Raji (cell line): ENCODE results near the gene KRTAP3-2.
"Not testable (repeated sequence)": the region's sequence is repeated elsewhere in the genome, so short reads cannot be mapped to it uniquely, and the experiment has no call there.

Source experiments
- POLR2A ChIP-seq: IDR thresholded peaks from 2 replicates; pipeline ENCODE4 v1.6.1; 2011; ENCODE audit warnings: low read depth, low read length, control low read depth; ENCODE audit not compliant: insufficient read depth

The KRTAP3-2 gene

DNA sequence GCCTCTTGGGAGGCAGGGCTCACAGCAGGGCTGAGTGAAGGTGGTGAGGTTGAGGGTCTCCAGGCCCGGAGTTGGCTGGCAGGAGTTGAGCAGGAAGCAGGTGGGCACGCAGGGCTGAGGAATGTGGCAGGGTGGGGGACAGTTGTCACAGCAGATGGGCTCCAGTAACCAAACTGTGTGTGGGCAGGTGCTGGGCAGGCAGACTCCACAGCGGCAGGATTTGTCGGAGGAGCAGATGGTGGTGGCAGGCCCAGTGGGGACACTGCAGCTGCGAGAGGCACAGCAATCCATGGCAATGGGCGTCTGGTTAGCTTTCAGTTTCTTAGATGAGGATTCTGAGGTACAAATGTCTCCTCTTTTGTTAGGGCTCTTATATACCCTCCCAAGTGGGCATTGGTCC is at the start of gene KRTAP3-2:
Gene KRTAP3-2, minus strand, starts transcription at position 344 of the 400 bp plus-strand sequence. Its CDS starts 53 bp downstream, at position 291.
- not testable (repeated sequence) for TF ChIP-seq POLR2A

- TF ChIP-seq POLR2A: no peak
Measured at GRCh38 chr17:41049110-41049509, 49.4 kb upstream of the KRTAP3-2 start.

GRCh38 chr17:41048441-41048840 is 48.7 kb upstream of the KRTAP3-2 start:
- TF ChIP-seq POLR2A: no peak

- TF ChIP-seq POLR2A: not testable (repeated sequence)
Measured at GRCh38 chr17:41046735-41047465, 47.2 kb upstream of the KRTAP3-2 start, which contains the start of gene KRTAP2-1. Gene KRTAP2-1, minus strand, starts transcription at chr17:41047316. Its CDS starts 49 bp downstream, at chr17:41047267.

GRCh38 chr17:41042953-41043352 is 43.2 kb upstream of the KRTAP3-2 start:
- no peak for TF ChIP-seq POLR2A

DNA sequence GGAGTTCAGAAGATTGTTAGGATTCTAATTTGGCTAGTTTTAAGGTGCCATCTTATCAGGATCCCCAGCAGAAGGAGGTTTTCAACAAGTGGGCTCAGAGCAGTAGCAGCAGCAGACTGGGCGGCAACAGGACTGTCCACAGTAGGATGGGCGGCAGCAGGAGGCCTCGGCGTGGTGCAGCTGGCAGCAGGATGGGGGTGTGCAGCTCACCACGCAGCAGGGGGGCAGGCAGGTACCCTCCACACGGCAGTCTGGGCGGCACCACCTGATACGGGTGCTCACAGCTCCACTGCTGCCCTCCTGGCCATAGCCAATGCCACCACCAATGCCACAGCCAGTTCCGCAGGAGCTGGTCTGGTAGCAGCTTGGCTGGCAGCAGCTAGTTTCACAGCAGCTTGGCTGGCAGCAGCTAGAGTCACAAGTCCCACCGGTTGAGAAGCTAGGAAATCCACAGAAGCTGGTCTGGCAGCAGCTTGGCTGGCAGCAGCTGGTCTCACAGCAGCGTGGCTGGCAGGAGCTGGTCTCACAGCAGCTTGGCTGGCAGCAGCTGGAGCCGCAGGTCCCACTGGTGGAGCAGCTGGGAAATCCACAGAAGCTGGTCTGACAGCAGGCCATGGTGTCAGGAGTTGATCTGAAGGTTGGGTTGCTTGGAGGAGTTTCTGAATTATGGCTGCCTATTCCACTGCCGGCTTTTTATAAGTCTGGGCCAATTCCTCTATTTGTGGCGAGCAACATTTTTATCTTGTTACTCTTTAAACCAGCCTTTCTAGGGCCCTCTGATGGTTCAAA is 41.3 kb upstream of the KRTAP3-2 start, which contains the start of gene KRTAP1-1:
Gene KRTAP1-1, minus strand, starts transcription at position 668 of the 789 bp plus-strand sequence. Its CDS starts 53 bp downstream, at position 615.
- TF ChIP-seq POLR2A: not testable (repeated sequence)

- TF ChIP-seq POLR2A: no peak
Measured at GRCh38 chr17:41037853-41038350, 38.2 kb upstream of the KRTAP3-2 start.

DNA sequence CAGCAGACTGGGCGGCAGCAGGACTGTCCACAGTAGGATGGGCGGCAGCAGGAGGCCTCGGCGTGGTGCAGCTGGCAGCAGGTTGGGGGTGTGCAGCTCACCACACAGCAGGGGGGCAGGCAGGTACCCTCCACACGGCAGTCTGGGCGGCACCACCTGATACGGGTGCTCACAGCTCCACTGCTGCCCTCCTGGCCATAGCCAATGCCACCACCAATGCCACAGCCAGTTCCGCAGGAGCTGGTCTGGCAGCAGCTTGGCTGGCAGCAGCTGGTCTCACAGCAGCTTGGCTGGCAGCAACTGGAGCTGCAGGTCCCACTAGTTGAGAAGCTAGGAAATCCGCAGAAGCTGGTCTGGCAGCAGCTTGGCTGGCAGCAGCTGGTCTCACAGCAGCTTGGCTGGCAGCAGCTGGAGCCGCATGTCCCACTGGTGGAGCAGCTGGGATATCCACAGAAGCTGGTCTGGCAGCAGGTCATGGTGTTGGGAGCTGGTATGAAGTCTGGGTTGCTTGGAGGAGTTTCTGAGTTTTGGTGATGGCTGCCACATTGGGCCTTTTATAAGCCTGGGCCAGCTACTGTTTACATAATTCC is 34.7 kb upstream of the KRTAP3-2 start, which contains the start of gene KRTAP1-3:
Gene KRTAP1-3, minus strand, starts transcription at position 529 of the 590 bp plus-strand sequence. Its CDS starts 53 bp downstream, at position 476.
- not testable (repeated sequence) for TF ChIP-seq POLR2A

DNA sequence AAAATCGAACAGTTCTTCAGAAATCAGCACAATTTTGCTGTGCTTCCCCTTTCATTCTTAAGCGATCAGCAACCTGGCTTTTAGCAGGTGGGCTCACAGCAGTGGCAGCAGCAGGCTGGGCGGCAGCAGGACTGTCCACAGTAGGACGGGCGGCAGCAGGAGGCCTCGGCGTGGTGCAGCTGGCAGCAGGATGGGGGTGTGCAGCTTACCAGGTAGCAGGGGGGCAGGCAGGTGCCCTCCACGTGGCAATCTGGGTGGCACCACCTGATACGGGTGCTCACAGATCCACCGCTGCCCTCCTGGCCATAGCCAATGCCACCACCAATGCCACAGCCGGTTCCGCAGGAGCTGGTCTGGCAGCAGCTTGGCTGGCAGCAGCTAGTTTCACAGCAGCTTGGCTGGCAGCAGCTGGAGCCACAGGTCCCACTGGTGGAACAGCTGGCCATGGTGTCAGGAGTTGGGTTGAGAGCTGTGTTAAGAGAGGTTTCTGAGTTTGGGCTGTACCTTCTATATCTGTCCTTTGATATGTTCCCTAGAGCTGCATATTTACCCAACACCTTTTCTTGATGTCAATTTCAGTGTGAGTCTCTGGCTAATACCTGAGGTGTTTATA is 30.0 kb upstream of the KRTAP3-2 start, which contains the start of gene KRTAP1-4:
Gene KRTAP1-4, minus strand, starts transcription at position 563 of the 613 bp plus-strand sequence. Its CDS starts 117 bp downstream, at position 446.
- no peak for TF ChIP-seq POLR2A

DNA sequence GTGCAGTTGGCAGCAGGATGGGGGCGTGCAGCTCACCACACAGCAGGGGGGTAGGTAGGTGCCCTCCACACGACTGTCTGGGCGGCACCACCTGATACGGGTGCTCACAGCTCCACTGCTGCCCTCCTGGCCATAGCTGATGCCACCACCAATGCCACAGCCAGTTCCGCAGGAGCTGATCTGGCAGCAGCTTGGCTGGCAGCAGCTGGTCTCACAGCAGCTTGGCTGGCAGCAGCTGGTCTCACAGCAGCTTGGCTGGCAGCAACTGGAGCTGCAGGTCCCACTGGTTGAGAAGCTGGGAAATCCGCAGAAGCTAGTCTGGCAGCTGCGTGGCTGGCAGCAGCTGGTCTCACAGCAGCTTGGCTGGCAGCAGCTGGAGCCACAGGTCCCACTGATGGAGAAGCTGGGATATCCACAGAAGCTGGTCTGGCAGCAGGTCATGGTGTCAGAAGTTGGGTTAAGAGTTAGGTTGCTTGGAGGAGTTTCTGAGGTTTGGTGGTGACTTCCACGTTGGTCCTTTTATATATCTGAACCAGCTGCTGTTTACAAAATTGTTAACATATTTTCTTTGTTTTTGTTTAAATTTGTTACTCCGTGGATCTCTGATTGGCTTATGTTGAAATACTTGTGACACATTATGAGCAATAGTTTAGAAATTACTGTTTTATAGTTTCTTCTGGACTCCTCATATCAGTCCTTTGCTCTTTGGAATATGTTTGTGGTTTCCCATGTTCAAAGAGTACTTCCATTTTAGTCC is 27.2 kb upstream of the KRTAP3-2 start, which contains the start of gene KRTAP1-5:
Gene KRTAP1-5, minus strand, starts transcription at position 494 of the 757 bp plus-strand sequence. Its CDS starts 53 bp downstream, at position 441.
- TF ChIP-seq POLR2A: no peak

DNA sequence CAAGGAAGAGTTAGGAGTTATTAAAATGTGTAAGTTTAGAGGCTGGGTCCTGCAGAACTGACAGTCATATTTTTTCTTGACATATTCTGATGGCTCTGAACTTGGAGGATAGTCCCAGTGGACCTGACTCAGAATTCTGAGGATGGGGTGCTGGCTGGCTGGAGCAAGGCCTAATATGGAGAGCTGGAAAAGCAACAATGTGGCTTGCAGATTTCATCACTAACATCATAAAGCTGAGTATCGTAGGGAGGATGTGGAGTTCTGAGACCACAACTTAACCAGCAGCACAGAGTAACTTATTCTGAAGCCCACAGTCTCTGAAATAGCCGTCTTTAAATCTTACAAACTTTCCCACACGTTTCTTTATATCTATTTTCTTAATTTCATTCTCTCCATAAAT is 25.0 kb upstream of the KRTAP3-2 start:
- no peak for TF ChIP-seq POLR2A

DNA sequence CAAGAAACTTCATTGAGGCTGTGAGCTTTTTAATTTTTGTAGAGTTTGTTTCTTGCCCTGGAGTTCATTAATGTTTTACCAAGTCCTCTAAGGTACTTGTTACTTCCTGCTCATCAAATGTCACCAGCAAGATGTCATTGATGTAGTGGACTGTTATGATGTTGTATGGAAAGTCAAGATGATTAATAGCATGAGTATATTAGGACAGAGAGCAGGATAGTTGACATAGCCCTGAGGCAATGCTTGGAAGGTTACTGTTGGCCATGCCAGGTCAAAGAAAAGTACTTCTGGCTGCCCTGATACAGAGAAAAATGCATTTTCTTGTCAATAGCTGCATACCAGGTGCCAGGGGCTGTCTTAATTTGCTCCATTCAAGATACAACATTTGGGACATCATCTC is 20.6 kb upstream of the KRTAP3-2 start:
- no peak for TF ChIP-seq POLR2A

- no peak for TF ChIP-seq POLR2A
Measured at GRCh38 chr17:41019415-41019814, 19.7 kb upstream of the KRTAP3-2 start.

DNA sequence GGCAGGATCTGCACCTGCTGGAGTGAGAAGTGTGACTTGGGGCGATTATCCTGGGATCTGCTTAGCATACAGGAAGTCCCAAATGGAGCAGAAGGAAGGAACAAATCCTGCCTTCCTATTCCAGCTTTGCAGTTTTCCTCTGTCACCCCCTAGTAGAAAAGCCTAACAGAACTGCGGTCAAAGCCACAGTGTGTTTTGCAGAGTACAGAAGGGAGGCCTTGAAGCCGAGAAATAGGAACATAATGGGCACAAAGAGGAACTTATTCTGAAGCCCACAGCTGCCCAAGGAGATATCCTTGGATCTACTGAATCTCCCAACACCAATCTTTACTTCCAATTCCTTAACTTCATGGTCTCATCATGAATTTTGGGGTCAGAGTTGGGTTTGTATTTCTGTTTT is 18.8 kb upstream of the KRTAP3-2 start:
- no peak for TF ChIP-seq POLR2A

DNA sequence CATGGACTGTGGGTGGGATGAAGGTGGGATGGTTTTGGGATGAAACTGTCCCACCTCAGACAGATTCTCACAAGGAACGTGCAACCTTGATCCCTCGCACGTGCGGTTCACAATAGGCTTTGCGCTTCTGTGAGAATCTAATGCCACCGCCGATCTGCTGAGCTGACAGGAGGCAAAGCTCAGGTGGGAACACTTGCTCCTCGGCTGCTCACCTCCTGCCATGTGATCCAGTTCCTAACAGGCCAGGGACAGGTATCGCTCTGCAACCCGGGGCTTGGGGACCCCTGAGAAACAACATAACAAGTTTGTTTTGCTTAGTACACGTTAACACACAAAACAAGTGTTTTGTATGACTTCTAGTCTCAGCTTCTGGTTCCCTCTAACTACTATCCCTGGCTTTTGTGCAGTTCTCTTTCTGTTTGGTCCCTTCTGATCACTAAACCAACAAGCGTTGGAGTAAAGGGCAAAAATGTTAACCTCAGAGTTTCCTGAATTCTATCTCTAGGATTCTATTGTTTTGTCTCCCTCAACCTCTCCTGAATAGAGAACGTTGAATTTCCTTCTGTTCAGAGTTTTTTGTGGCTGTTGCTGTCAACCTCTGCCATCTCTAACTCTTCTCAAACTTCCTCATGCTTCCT is 17.0 kb upstream of the KRTAP3-2 start:
- TF ChIP-seq POLR2A: no peak
